ENCODE data around the gene TUBA8.
"Not testable (repeated sequence)": the region's sequence is repeated elsewhere in the genome, so short reads cannot be mapped to it uniquely, and the experiment has no call there.

DNA sequence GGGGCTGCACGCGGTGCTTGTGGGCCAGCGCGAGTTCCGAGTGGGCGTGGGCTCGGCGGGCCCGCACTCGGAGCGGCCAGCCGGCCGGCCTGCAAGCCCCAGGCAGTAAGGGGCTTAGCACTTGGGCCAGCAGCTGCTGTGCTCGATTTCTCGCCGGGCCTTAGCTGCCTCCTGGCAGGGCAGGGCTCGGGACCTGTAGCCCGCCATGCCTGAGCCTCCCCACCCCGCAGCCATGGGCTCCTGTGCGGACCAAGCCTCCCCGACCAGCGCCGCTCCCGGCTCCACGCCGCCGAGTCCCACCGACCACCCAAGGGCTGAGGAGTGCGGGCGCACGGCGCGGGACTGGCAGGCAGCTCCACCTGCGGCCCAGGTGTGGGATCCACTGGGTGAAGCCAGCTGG lies 44.9 kb downstream of the TUBA8 start:
- not testable (repeated sequence) for TF ChIP-seq OSR1 (CRISPR knock-in tag; IDR thresholded peaks at IDR 0.05); ARNTL (CRISPR knock-in tag; IDR thresholded peaks at IDR 0.05; ENCODE audit: borderline replicate concordance, low read depth); CSDC2 (CRISPR knock-in tag; IDR thresholded peaks at IDR 0.05)
- TF ChIP-seq, protein P1, sequence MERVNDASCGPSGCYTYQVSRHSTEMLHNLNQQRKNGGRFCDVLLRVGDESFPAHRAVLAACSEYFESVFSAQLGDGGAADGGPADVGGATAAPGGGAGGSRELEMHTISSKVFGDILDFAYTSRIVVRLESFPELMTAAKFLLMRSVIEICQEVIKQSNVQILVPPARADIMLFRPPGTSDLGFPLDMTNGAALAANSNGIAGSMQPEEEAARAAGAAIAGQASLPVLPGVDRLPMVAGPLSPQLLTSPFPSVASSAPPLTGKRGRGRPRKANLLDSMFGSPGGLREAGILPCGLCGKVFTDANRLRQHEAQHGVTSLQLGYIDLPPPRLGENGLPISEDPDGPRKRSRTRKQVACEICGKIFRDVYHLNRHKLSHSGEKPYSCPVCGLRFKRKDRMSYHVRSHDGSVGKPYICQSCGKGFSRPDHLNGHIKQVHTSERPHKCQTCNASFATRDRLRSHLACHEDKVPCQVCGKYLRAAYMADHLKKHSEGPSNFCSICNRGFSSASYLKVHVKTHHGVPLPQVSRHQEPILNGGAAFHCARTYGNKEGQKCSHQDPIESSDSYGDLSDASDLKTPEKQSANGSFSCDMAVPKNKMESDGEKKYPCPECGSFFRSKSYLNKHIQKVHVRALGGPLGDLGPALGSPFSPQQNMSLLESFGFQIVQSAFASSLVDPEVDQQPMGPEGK (CRISPR knock-in tag; IDR thresholded peaks at IDR 0.05; ENCODE audit: borderline replicate concordance), result not testable (repeated sequence)
